ENCODE results near the gene KCNMA1. TPM values are rescaled to one million over a fixed set of nuclear protein-coding genes. Genes with fewer than 3 reads are reported as not detected.

The KCNMA1 gene
- total RNA-seq, 2 donors from 2014 or later = 5.9 to 9.3 TPM

DNA sequence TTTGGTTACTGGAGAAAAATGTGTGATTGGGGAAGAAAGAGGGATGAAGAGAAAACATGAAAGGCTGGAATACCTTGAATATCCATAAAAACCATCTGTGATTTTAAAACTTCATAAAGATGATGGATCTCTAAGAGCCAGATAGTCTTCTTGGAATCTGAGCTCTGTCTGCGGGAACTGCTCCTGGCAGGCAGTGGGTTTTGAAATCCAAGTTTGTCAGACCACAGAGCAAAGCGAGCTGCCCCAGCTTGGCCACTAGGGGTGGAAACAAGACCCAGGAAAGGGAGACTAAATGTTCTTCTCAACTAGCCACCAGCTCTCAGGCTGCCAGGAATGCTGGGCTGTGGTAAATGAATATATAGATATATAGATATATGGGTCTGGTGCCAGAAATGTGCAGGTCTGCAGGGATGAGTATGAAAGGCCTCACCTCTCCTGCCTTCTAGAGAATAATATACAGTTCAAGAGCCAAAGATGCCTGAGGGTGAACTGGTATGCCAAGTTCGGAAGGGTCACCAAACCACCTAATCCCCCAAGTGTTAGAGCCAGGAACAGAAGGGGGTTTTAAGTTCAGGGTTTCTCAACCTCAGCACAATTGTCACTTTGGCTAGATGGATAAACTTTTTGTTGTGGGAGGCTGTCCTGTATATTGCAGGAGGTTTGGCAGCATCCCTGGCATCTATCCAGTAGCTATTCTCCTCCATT is 208.8 kb downstream of the KCNMA1 start:
- WGBS, 2 donors = 51 to 65% methylated on average over 3 of the region's 3 CpGs
- Histone ChIP-seq H3K4me1 (peaks cover 55% of the 10 kb centered on the region), H3K36me3 (replicated peaks in 1 of 2; ENCODE audit: insufficient read depth in 1 of 2, low read depth in 2 of 2) (no peaks in the 10 kb centered on the region), H3K27ac (no peak overlapping the region), H3K4me3 (no peak overlapping the region), H3K9me3 (no peaks in the 10 kb centered on the region), H3K27me3 (no peaks in the 10 kb centered on the region)
- intact Hi-C loops (cut with DNase I) = no loop called here
- ATAC-seq = peak; percentile 69
- DNase-seq = peak; percentile 59 to 75 (median 66)
- TF ChIP-seq, protein P1, sequence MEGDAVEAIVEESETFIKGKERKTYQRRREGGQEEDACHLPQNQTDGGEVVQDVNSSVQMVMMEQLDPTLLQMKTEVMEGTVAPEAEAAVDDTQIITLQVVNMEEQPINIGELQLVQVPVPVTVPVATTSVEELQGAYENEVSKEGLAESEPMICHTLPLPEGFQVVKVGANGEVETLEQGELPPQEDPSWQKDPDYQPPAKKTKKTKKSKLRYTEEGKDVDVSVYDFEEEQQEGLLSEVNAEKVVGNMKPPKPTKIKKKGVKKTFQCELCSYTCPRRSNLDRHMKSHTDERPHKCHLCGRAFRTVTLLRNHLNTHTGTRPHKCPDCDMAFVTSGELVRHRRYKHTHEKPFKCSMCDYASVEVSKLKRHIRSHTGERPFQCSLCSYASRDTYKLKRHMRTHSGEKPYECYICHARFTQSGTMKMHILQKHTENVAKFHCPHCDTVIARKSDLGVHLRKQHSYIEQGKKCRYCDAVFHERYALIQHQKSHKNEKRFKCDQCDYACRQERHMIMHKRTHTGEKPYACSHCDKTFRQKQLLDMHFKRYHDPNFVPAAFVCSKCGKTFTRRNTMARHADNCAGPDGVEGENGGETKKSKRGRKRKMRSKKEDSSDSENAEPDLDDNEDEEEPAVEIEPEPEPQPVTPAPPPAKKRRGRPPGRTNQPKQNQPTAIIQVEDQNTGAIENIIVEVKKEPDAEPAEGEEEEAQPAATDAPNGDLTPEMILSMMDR (IDR thresholded peaks at IDR 0.05) = peak in 6 of 7 experiments; percentile 40 to 61 (median 53)
- no peak for TF ChIP-seq POLR2A (IDR thresholded peaks at IDR 0.05)

DNA sequence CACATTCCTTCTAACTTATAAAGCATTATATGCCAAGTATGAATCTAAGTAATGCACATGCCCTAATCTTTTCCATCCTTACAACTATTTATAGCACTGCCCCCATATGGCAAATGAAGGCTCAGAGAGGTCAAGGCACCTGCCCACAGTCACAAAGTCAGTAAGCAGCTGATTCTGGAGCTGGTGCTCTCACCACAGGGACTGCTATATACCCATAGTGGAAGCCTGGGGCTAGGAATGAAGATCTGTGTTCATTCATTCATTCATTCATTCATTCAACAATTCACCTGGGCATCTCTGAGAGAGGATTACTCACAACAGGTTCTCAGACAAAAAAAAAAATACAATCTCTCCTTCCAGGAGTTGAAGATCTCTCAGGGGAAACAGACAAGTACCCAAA is 213.4 kb downstream of the KCNMA1 start:
- Histone ChIP-seq H3K9me3 (no peaks in the 10 kb centered on the region), H3K36me3 (replicated peaks in 1 of 2; ENCODE audit: insufficient read depth in 1 of 2, low read depth in 2 of 2) (no peaks in the 10 kb centered on the region), H3K27me3 (no peaks in the 10 kb centered on the region), H3K4me3 (no peak overlapping the region), H3K4me1 (peaks cover 72% of the 10 kb centered on the region), H3K27ac (peak overlapping the region; percentile 61 to 89 (median 86))
- ATAC-seq = no peak
- no peak for DNase-seq
- no peak for TF ChIP-seq POLR2A (IDR thresholded peaks at IDR 0.05)
- TF ChIP-seq, protein P1 (IDR thresholded peaks at IDR 0.05) = no peak
- intact Hi-C loops (cut with DNase I) = no loop called here

DNA sequence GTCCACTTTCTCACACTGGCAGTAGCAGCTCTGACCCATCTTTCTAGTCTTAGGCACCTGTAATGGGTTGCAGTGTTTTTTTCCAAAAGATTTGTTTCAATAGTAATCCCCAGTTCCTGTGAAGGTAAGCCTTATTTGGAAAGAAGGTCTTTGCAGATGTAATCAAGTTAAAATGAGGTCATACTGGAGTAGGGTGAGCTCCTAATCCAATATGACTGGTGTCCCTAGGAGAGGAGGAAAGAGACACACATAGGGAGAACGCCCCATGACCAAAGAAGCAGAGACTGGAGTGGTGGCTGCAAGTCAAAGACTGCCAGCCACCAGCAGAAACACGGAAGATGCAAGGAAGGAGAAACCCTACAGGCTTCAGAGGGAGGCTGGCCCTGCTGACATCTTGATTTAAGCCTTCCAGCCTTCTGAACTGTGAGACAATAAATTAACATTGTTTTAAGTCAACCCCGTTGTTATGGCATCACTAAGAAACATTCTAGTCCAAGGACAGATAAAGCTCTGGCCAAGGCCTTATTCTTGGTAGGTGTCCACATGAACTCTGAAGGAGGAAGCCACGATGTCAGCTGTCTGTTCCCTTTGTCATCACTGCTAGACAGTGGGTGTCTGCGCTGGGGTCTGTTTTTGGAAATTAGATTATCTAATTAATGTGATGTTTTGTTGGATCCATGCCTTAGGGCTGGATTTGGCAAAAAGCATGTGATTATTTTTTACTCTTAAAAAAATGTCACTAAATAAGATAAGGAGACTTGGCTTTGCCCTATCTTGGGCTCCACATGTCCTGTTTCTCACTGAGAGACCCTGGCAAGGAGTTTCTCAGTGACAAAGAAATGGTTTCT is 214.9 kb downstream of the KCNMA1 start:
- TF ChIP-seq, protein P1 (IDR thresholded peaks at IDR 0.05) = no peak
- TF ChIP-seq POLR2A (IDR thresholded peaks at IDR 0.05) = peak in 1 of 3 donors; percentile 50
- Histone ChIP-seq H3K27me3 (no peaks in the 10 kb centered on the region), H3K27ac (peak overlapping the region; percentile 61 to 89 (median 86)), H3K4me3 (no peak overlapping the region), H3K4me1 (peaks cover 68% of the 10 kb centered on the region), H3K9me3 (no peaks in the 10 kb centered on the region), H3K36me3 (replicated peaks in 1 of 2; ENCODE audit: insufficient read depth in 1 of 2, low read depth in 2 of 2) (no peaks in the 10 kb centered on the region)
- ATAC-seq (peak; percentile 94), DNase-seq (peak; percentile 63 to 81 (median 70))
- intact Hi-C loops (cut with DNase I) = no loop called here
- 31 to 38% methylated on average over 5 of the region's 5 CpGs for WGBS, 2 donors

DNA sequence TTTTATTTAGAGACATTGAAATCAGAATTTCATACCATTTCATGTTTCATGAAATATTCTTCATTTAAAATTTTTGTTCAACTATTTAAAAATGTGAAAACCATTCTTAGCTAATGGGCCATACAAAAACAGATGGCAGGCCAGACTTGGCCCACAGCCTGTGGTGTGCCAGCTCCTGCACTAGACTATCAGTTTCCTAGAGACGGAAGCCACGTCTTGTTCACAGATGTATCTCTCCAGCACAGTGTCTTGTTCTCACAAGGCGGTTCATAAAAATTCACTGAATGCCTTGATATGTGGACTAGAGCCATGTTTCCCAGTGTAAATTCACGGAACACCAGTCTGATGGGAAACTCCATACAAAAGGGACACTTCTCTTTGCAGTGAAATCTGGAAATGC is 216.0 kb downstream of the KCNMA1 start:
- Histone ChIP-seq H3K27me3 (no peaks in the 10 kb centered on the region), H3K9me3 (no peaks in the 10 kb centered on the region), H3K27ac (peak overlapping the region; percentile 61 to 89 (median 86)), H3K4me3 (no peak overlapping the region), H3K36me3 (replicated peaks in 1 of 2; ENCODE audit: insufficient read depth in 1 of 2, low read depth in 2 of 2) (no peaks in the 10 kb centered on the region), H3K4me1 (peaks cover 71% of the 10 kb centered on the region)
- TF ChIP-seq, protein P1 (IDR thresholded peaks at IDR 0.05) = no peak
- TF ChIP-seq POLR2A (IDR thresholded peaks at IDR 0.05) = no peak
- no peak for ATAC-seq
- peak in 1 of 4 donors; percentile 48 for DNase-seq
- WGBS, 2 donors = 68 to 70% methylated on average over 4 of the region's 4 CpGs
- intact Hi-C loops (cut with DNase I) = no loop called here
